Measurements from ENCODE around the gene ETDC.
A peak's percentile ranks its signal among the peaks of the same experiment; 100 is the strongest.
"Not testable (repeated sequence)": the region's sequence is repeated elsewhere in the genome, so short reads cannot be mapped to it uniquely, and the experiment has no call there.

The ETDC gene

DNA sequence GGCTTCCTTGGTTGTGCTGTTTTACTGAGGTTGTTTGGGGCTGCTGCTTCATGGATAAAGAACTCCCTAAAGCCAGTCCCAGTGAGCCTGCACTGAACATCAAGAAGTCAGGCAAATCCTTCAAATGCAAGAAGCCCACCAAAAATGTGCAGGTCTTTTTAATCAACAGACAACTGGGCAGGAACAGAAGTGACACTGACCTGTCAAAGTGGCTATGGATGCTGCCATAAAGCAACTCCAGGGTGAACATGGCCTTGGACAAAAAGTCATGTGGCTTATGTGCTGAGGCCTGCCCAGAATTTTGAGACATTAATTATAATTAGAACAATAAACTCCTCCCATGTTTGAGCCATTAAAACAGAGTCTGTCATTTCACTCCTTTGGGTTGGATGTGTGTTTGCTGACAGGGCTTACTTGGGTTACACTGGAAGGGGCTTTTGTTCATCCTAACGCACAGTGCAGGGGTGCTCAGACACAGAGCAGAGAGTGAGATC is at the start of gene ETDC:
TSS of gene ETDC (plus strand) at position 51 of the 494 bp plus-strand sequence. CDS start at position 51, 0 bp downstream.
- no peak for DNase-seq (ENCODE audit: low spot score)

DNA sequence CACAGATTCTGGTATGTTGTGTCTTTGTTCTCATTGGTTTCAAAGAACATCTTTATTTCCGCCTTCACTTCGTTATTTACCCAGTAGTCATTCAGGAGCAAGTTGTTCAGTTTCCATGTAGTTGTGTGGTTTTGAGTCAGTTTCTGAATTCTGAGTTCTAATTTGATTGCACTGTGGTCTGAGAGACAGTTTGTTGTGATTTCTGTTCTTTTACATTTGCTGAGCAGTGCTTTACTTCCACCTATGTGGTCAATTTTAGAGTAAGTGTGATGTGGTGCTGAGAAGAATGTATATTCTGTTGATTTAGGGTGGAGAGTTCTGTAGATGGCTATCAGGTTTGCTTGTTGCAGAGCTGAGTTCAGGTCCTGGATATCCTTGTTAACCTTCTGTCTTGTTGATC is 48.3 kb upstream of the ETDC start:
- DNase-seq (ENCODE audit: low spot score) = not testable (repeated sequence)

DNA sequence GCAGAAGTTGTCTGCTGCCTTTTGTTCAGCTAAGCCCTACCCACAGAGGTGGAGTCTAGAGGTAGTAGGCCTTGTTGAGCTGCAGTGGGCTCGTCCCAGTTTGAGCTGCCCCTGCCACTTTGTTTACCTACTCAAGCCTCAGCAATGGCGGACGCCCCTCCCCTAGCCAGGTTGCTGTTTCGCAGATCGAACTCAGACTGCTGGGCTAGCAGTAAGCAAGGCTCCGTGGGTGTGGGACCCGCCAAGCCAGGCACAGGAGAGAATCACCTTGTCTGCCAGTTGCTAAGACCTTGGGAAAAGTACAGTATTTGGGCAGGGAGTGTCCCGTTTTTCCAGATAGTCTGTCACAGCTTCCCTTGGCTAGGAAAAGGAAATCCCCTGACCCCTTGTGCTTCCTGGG is 45.9 kb upstream of the ETDC start:
- not testable (repeated sequence) for DNase-seq (ENCODE audit: low spot score)

DNA sequence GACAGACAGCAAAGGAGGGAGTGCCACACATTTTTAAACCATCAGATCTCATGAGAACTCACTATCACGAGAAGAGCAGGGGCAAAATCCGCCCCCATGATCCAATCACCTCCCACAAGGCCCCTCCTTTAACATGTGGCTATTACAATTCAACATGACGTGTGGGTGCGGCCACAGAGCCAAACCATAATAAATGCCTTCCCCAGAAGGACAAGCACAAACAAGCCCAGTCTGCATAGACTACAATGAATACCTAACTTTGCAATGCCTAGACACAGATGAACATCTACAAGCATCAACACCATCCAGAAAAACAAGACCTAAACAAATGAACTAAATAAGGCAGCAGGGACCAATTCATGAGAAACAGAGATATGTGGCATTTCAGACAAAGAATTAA is 45.1 kb upstream of the ETDC start:
- no peak for DNase-seq (ENCODE audit: low spot score)

DNA sequence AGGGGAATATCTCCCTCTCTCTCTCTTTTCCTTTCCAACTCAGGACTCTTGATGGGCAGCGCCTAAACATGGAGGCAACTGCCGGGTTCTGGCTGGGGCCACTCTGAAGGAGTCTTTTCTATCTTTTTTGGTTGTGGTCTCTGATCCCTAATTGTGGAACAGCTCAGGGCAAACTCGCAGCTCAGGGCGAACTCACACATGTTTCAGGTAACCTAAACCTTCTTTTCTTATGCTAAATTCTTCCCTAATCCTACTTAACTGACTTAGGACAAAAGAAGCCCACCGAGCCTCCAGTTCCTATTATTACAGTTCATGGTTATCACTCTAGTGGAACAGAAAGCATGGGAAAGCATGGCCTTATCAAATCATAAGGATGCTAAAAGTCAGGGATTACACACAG is 36.1 kb upstream of the ETDC start:
- no peak for DNase-seq (ENCODE audit: low spot score)

DNA sequence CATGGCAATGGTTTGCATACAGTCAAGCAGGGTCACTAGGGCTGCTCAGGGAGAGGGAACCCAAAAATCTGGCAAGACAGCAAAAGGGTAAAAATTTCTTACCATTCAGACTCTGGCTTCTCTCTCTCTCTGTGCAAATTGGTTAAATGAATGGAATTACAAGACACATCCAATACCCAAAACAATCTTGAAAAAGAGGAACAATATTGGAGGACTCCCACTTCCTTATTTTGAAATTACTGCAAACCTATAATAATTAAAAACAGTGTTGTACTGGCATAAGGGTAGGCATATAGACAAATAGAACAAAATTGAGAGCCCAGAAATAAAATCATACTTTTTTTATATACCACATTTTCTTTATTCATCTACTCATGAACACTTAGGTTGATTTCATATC is 33.3 kb upstream of the ETDC start:
- DNase-seq (ENCODE audit: low spot score) = no peak

DNA sequence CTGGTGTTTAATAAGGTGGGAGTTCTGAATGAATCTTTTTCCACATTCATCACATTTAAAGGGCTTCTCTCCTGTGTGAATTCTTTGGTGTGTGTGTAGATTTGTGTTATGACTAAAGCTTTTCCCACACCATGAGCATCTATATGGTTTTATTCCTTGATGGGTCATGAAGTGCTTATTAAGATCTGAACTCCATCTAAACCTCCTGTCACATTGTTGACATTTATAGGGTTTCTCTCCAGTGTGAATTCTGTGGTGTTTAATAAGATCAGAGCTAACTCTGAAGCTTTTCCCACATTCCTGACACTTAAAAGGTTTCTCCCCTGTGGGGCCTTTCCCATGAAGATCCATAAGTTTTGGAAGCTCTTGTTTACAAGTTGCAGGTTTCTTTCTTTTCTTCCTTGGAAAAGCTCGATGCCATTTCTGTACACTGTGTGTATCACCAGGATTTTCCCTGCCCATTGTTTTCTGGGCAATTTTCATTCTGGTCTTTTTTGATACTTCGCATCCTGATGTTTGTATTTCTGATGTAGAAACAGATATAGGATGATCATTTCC is 21.9 kb upstream of the ETDC start:
- no peak for DNase-seq (ENCODE audit: low spot score)

DNA sequence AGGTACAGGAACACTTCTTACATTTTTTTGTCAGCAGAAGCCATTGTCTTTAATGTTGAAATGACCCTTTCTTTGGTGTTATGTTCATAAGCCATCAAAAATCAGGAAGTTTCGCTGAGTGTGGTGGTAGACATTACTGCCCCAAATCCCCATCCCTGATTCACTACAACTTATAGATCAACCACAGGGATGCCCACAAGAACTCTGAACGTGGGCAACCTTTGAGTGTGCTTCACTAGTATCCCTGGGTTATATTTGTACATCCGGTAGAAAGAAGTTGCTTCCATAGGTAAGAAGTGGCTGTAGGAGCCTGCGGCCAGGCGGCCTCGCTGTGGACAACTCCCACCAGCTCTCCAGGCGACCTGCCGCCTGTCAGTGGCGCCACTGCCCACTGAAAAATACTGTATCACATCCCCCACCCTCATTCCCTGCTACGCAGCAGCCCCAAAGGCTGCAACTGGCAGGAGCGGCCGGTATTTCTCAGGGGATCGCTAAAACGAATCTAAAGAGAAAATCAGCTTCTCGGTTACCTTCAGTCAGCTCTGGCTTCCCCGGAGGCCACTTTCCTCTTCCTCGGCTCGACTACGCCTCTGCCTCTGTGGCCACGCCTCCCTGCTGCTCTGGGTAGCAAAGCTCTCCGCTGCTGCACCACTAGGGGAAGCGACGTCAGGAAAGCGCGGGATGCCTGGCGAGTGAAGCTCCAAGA is 13.9 kb upstream of the ETDC start:
- DNase-seq (ENCODE audit: low spot score) = no peak

DNA sequence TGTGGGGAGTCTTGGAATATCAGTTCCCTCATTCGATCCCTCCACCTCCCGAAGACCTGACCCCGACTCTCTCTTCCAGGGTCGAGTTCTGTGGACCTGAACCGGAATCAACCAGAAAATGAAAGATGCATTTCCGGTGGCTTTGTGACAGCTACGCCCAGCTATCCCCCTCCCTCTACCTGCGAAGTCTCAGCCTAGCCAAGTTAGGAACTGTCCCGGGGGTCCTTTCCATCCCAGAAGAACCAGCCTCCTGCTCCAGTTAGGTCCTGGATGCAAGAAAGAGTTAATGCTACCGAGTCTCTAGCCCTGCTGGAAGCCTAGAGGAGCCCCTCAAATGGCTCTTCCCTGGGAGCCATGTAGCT is 13.4 kb upstream of the ETDC start:
- DNase-seq (ENCODE audit: low spot score) = no peak

DNA sequence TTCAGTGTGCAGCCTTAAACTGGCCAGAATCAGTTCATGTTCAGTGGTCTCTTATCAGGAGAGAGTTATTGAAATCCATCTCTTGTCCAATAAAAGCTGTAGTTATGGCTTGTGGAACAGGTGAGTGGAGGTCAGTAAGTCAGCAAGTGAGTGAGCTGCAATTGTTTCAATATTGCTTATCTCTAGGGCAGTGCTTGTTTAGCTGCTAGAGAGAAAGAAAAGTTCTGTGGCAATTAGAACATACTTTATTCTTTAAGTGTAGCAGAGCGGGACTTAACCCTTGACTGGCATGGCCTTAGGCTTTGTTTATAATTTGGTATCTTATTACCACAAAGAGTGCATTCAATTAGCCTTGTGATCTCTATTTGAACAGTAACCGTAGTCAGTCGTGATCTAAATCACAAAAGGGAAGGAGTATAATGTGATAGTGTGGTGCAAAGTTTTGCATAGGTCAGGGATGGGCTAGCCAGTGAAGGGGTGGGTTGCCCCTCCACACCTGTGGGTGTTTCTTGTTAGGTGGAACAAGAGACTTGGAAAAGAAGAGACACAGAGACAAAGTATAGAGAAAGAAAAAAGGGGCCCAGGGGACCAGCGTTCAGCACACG is 6.9 kb upstream of the ETDC start:
- DNase-seq (ENCODE audit: low spot score) = no peak

DNA sequence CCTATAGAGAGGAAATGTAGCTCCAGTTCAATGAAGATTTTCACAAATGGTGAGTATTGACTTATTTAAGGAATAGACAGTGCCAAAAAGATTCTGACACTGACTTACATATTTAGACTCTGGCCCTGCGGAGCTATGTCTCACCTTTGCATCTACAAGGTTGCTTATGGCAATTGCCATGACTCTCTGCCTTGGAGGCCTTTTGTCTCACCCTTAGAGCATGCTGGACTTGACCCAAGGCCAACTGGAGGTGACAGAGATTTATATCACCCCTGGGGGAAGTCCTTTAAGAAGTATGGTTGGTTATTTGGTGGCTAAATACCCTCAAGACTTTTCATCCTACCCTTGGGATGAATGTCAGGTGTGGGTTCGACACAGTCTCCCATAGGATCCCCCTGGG is 4.5 kb upstream of the ETDC start:
- DNase-seq (ENCODE audit: low spot score) = no peak

DNA sequence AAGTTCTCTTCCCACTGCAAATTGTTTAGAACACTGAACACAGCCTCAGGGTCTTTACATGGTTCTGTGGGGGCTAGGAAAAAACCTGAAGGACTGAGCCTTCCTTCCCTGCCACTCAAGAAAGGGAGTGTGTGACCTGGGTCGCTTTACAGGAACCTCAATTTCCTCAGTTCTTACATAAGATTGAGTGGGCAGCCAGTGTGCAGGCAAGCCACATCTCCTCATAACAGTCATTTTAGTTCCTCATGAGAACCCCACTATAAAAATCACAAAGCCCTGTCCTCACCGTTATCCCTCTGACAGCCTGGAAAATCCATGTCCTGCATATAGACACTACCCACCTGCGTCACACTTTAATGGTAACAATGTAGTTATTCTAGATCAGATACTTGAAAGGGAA is 2.1 kb upstream of the ETDC start:
- no peak for DNase-seq (ENCODE audit: low spot score)

DNA sequence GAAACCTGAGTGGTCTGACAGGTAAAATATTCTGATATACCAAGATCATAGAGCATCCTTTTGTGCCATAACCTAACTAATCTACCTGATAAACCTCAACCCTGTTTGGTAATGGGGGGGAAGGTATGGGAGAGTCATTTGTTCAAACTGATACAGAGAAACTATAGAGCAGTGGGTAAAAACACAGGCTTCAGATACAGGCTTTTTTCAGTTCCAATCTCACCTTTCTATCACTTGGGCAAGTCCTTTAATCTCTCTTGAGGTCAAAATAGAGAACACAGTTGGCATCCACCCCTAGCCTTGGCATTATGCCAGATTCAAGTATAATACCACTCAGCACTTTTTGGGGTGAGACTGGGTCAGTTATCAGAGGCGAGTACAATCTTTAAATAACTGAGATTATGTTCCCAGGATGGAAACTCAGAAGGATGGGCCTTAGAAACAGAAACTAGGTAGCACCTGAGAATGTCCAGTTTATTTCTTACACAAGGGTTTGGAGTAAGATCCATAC is 880 bp upstream of the ETDC start:
- DNase-seq (ENCODE audit: low spot score) = no peak

DNA sequence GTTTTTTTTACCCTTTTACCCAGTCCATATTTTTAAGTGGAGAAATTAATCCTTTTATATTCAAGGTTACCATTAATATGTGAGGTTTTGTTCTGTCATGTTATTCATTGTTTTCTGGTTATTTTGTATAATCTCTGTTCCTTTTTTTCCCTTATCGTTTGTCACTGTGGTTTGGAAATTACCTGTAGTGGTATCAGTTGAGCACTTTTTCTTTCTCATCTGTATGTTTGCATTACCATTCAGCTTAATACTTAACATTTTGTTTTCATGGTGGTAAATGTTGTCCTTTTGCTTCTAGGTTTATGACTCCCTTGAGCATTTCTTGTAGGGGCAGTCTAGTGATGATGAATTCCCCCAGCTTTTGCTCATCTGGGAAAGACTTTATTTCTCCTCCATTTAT is 6.6 kb downstream of the ETDC start:
- DNase-seq (ENCODE audit: low spot score) = no peak

DNA sequence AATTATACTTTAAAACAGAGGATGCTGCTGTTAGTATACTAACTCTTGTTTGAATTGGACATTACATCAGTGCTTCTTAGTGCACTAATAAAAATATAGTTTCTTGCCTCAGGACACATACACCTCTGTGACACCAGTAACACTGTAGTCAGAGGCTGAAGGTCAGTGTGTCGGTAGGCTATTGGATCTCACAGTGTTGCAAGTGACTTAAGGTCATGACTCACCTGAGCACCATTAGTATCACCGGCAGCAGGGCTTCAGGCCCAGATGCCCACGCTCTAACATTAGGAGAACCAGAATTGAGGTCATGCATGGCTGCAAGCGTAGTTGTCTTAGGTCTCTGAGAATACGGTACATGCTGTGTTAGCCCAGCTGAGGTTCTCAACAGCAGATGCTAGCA is 15.2 kb downstream of the ETDC start:
- DNase-seq (ENCODE audit: low spot score) = no peak

DNA sequence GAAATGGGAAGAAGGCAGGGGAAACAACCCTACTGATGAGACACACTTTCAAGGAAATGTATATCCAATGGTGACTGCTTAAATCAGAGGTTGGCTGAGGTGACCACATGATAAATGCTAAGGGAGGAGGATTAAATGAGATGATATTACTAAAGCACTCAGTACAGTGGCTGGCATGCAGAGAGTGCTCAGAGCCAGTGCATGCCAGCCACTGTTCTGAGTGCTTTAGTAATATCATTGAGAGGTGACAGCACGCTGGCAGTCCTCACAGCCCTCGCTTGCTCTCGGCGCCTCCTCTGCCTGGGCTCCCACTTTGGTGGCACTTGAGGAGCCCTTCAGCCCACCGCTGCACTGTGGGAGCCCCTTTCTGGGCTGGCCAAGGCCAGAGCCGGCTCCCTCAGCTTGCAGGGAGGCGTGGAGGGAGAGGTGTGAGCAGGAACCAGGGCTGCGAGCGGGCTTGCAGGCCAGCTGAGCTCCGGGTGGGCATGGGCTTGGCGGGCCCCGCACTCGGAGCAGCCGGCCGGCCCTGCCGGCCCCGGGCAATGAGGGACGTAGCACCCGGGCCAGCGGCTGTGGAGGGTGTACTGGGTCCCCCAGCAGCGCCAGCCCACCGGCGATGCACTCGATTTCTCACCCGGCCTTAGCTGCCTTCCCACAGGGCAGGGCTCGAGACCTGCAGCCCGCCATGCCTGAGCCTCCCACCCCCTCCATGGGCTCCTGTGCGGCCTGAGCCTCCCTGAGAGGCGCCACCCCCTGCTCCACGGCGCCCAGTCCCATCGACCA is 15.9 kb downstream of the ETDC start:
- DNase-seq (ENCODE audit: low spot score) = not testable (repeated sequence)

DNA sequence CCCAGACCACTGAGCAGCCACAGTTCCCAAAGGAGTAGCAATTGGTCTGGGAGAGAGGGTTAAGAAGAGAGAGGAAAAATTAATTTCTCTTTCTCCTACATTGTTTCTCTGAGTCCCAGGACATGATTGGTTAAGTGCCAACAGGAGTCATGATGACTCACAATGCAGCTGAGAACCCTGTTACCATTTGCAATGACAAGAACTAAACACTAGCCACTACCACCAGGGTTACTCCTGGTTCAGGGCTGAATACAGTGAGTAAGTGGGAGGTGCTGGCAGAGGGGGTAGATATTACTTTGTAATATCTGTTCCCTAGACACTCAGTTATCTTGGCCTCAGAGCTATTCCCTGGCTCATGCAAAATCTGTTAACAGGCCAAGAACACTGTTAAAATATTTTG is 18.0 kb downstream of the ETDC start:
- peak; percentile 41 for DNase-seq (ENCODE audit: low spot score)

DNA sequence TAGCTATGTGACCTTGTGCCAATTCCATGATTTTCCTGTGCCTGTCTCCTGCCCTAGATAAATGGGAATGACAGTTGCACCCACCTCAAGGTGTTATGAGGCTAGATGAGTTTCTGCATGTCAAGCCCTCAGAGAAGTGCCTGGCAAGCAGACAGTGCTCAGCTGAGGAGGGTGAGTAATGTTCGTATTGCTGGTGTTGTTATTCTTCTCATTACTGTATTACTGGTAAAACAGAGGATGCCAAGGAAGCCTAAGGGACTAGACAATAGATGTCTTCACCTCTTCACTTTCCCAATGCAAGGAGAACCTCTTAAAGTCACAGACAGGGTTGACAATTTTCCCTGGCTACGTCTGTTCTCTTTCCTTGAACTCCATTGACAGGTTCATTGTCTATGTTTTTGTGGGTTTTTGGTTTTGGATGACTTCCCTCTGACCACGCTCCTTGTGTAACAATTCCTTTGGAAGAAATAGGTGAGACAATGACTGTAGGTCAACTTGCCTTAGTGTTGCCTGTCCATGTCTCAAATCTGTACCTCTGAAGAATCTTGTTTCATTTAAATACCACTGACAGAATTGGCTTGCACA is 19.2 kb downstream of the ETDC start:
- DNase-seq (ENCODE audit: low spot score) = no peak

DNA sequence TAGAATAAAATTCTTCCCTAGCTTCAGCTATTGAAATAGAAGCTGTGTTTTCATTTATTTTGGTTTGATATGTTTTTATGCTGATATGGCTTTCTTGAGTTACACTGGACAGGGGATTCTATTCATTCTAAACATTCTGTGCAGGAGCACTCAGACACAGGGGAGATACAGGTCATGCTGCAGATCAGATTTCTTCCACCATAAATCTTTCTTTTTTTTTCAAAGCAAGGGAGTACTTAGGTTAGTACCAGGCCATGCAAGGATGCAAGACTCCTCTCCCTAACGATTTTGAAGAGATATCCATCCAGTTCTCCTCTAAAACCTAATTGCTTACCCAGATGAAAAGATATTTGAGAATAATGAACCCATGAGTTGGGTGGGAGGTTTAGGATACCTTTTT is 21.4 kb downstream of the ETDC start:
- no peak for DNase-seq (ENCODE audit: low spot score)

DNA sequence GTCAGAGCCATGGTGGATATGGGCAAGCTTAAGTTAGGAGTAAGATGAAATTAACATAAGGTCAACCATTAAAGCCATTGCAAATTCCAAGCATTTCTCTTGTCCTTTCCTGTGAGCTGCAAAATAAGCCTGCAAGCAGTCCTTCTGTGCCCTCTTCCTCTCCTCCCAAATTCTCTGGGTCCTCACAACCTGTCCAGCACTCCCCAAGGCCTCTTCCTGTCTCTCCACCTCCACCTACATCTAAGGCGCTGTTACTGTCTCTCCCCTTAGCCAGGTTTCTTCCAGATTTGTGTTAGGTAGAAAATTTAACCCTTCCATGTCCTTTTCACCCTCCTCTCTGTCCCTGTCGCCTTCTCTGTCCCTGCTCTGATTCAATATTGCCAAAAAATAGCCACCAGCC is 22.2 kb downstream of the ETDC start:
- no peak for DNase-seq (ENCODE audit: low spot score)

DNA sequence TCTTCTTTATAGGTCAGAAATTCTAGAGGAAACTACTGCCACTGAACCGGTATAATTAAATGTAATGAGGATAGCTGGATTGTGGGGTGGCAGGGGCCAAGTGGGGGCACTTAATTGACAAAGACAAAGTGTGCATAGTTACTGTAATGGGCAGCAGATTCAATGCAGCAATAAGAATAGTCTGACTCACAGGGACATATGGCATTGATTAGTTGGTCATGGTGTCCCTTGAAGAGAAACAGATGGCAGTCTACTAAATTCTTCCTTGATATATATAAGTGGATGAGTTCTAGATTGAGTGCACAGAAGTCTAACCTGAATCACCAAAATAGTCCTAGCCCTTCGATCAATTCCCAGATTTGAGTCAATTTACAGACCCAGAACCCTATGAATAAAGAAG is 31.6 kb downstream of the ETDC start:
- peak; percentile 11 for DNase-seq (ENCODE audit: low spot score)

DNA sequence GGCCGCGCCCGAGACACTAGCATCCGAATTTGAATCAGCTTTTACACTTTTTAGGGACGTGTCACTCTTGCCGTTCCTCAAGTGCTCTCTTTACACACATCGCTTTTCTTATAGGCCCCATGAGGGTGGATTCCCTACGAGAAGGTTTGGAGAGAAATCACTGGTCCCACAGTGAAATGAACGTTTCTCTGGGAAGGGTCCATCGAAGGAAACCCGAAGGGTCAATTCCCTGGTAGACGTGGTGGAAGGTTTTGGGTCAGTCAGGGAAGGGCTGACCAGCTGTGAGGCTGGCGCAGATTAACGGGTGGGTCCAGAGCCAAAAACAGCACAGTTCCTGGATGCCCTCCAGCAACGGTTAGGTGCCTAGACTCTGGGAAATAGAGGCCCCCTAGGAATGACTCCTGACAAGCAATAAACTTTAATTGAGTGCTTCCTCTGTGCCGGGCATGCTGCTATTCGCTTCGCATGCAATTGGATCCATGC is 35.9 kb downstream of the ETDC start:
- DNase-seq (ENCODE audit: low spot score) = peak; percentile 20

All from hepatic stellate cell (primary cell).